ENCODE results near the gene GCNT2.
"Not testable (repeated sequence)": the region's sequence is repeated elsewhere in the genome, so short reads cannot be mapped to it uniquely, and the experiment has no call there.

GCNT2 gene

DNA sequence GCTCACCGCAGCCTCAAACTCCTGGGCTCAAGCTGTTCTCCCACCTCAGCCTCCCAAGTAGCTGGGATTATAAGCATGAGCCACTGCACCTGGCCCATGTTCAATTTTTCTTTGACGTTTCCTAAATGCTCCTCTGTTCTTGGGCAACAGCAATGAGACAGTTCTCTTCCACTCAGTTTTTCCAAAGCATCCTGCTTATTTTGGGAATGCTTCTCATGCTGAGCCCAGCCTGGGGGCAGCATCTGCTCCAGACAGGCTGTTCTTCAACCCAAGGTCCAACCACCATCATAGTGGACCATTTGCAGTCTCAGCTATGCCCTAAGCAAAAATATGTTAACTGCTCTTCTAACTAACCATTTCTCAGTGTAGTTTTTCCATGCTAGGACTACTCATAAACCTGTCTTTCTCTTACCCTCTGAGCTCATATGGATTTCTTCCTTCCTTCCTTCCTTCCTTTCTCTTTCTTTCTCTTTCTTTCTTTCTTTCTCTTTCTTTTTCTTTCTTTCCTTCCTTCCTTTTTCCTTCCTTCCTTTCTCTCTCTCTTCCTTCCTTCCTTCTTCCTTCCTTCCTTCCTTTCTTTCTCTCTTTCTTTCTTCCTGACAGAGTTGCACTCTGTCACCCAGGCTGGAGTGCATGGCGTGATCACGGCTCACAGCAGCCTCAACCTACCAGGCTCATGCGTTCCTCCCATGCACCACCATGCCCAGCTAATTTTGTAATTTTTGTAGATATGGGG, 48.4 kb downstream of the GCNT2 start:
- TF ChIP-seq POLR2A (IDR thresholded peaks at IDR 0.05; ENCODE audit: low read depth, low read length) (no peak), TAF1 (IDR thresholded peaks at IDR 0.05; ENCODE audit: borderline replicate concordance, low read depth, low read length) (no peak), POLR2AphosphoS5 (IDR thresholded peaks at IDR 0.05; ENCODE audit: low read depth, low read length) (no peak)
- FAIRE-seq (no peak), DNase-seq (ENCODE audit: insufficient read length) (no peak)

GRCh38 chr6:10575519-10575918, 54.4 kb downstream of the GCNT2 start:
- not testable (repeated sequence) for FAIRE-seq; DNase-seq (ENCODE audit: insufficient read length)

GRCh38 chr6:10576226-10576625, 55.1 kb downstream of the GCNT2 start:
- FAIRE-seq = peak; percentile 5

DNA sequence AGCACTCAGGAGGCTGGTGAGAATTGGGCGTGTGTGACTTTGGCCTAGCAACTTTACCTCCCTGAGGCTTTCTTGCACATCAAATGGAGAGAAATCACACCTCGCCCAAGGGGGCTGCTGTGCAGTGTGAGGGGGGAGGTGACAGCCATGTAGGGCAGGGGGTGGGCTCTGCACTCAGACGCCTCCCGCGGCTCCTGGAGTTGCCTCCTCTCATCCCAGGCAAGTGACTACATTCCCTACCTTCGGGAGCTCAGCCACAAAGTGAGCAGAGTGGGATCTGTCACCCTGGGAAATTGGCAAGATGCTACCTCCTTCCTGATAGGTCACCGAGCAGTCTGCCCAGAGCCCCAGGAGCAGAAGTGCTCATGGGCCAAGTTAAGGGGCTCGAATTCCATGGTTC, 56.0 kb downstream of the GCNT2 start:
- TF ChIP-seq TAF1 (IDR thresholded peaks at IDR 0.05; ENCODE audit: borderline replicate concordance, low read depth, low read length) (no peak), POLR2A (IDR thresholded peaks at IDR 0.05; ENCODE audit: low read depth, low read length) (no peak), POLR2AphosphoS5 (IDR thresholded peaks at IDR 0.05; ENCODE audit: low read depth, low read length) (no peak)
- DNase-seq (ENCODE audit: insufficient read length) (no peak), FAIRE-seq (no peak)

More at GRCh38 chr6:10576226-10576625, 55.1 kb downstream of the GCNT2 start:
- DNase-seq (ENCODE audit: insufficient read length) = no peak
- no peak for TF ChIP-seq POLR2AphosphoS5 (IDR thresholded peaks at IDR 0.05; ENCODE audit: low read depth, low read length)
- TF ChIP-seq TAF1 (IDR thresholded peaks at IDR 0.05; ENCODE audit: borderline replicate concordance, low read depth, low read length) = no peak
- no peak for TF ChIP-seq POLR2A (IDR thresholded peaks at IDR 0.05; ENCODE audit: low read depth, low read length)

DNA sequence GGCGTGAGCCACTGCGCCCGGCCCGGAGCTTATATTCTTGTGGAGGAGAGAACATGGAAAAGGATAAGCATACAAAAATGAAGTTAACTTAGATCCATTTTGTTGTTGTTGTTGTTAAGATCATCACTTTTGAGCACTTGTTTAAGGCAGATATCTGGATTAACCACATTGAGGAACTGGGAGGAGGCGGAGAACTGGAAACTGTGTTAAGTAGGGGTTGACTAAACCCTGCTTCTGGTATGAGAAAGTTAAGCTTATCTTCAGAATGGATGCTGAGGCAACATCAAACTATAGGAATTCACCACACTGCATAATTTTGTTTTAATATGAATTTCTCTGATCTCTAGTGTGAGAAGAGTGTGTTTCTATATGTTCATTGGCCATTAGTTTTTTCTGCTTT, 57.6 kb downstream of the GCNT2 start:
- TF ChIP-seq TAF1 (IDR thresholded peaks at IDR 0.05; ENCODE audit: borderline replicate concordance, low read depth, low read length) = no peak
- no peak for TF ChIP-seq POLR2AphosphoS5 (IDR thresholded peaks at IDR 0.05; ENCODE audit: low read depth, low read length)
- TF ChIP-seq POLR2A (IDR thresholded peaks at IDR 0.05; ENCODE audit: low read depth, low read length) = no peak
- FAIRE-seq = no peak
- no peak for DNase-seq (ENCODE audit: insufficient read length)

DNA sequence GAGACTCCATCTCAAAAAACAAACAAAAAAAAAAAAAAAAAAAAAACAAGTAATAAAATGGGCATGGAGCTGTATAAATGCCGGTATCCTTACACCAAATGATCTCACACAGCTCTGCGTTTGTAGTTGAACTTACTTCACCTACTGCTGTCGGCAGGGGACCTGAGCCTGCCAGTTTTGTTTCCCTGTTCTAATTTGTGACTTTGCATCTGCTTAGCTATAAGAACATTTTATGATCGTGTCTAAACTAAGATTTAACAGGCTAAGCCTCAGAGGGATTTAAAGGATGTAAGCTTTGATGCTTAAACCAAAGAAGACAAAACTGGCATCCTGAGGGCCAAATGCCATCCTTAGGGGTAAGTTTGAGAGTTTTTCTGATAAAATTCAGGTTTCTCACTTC, 58.7 kb downstream of the GCNT2 start:
- FAIRE-seq (no peak), DNase-seq (ENCODE audit: insufficient read length) (no peak)
- TF ChIP-seq TAF1 (IDR thresholded peaks at IDR 0.05; ENCODE audit: borderline replicate concordance, low read depth, low read length) (no peak), POLR2A (IDR thresholded peaks at IDR 0.05; ENCODE audit: low read depth, low read length) (no peak)

DNA sequence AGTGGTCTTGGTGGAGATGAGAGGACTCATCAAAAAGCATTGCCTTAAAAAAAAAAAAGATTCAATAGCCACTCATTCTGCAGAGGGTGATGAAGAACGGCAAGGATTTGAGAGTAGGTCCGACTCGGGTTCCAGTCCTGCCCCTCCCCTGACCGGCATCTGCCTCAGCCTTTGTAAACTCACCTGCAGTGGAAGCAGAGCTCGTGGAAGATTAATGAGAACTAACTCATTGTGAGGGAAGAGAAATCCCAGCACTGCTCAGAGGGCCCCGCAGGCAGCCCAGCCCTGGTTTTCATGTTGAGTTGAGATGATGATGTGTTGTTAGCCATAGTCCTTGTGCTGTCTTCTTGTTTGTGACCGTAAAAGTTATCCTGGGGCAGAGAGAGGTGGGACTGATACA, 59.4 kb downstream of the GCNT2 start:
- no peak for DNase-seq (ENCODE audit: insufficient read length)
- no peak for FAIRE-seq
- TF ChIP-seq POLR2AphosphoS5 (IDR thresholded peaks at IDR 0.05; ENCODE audit: low read depth, low read length) (no peak), TAF1 (IDR thresholded peaks at IDR 0.05; ENCODE audit: borderline replicate concordance, low read depth, low read length) (no peak), POLR2A (IDR thresholded peaks at IDR 0.05; ENCODE audit: low read depth, low read length) (no peak)

- not testable (repeated sequence) for FAIRE-seq; DNase-seq (ENCODE audit: insufficient read length)
These were observed 60.3 kb downstream of the GCNT2 start for GRCh38 chr6:10581402-10581801.

- DNase-seq (ENCODE audit: insufficient read length) (no peak), FAIRE-seq (no peak)
- TF ChIP-seq POLR2AphosphoS5 (IDR thresholded peaks at IDR 0.05; ENCODE audit: low read depth, low read length) = no peak
- no peak for TF ChIP-seq TAF1 (IDR thresholded peaks at IDR 0.05; ENCODE audit: borderline replicate concordance, low read depth, low read length)
- no peak for TF ChIP-seq POLR2A (IDR thresholded peaks at IDR 0.05; ENCODE audit: low read depth, low read length)
These were observed 61.8 kb downstream of the GCNT2 start for GRCh38 chr6:10582774-10583508.

DNA sequence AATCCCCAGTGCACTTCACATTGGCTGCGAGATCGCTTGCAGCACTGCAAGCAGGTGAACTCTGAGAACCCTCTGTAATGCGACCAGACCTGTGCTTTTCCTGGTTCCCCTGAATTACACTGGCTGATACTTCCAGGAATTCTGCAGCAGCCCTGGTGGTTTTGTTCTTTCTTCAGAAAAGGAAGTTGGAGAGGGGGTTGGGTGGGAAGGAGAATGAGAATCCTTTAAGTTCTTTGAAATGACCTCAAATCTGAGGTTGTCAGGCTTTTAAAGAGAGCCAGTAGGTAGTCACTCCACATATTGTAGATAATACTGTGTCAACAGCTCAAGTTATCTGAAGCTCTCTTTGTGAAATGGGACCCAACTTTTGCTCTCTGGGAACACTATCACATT, 62.4 kb downstream of the GCNT2 start:
- FAIRE-seq (no peak), DNase-seq (ENCODE audit: insufficient read length) (no peak)
- TF ChIP-seq POLR2A (IDR thresholded peaks at IDR 0.05; ENCODE audit: low read depth, low read length) = no peak
- no peak for TF ChIP-seq POLR2AphosphoS5 (IDR thresholded peaks at IDR 0.05; ENCODE audit: low read depth, low read length)
- no peak for TF ChIP-seq TAF1 (IDR thresholded peaks at IDR 0.05; ENCODE audit: borderline replicate concordance, low read depth, low read length)

- TF ChIP-seq TAF1 (IDR thresholded peaks at IDR 0.05; ENCODE audit: borderline replicate concordance, low read depth, low read length) (no peak), POLR2AphosphoS5 (IDR thresholded peaks at IDR 0.05; ENCODE audit: low read depth, low read length) (no peak), POLR2A (IDR thresholded peaks at IDR 0.05; ENCODE audit: low read depth, low read length) (no peak)
- no peak for FAIRE-seq
- DNase-seq (ENCODE audit: insufficient read length) = no peak
These were observed 63.5 kb downstream of the GCNT2 start for GRCh38 chr6:10584607-10585006.

DNA sequence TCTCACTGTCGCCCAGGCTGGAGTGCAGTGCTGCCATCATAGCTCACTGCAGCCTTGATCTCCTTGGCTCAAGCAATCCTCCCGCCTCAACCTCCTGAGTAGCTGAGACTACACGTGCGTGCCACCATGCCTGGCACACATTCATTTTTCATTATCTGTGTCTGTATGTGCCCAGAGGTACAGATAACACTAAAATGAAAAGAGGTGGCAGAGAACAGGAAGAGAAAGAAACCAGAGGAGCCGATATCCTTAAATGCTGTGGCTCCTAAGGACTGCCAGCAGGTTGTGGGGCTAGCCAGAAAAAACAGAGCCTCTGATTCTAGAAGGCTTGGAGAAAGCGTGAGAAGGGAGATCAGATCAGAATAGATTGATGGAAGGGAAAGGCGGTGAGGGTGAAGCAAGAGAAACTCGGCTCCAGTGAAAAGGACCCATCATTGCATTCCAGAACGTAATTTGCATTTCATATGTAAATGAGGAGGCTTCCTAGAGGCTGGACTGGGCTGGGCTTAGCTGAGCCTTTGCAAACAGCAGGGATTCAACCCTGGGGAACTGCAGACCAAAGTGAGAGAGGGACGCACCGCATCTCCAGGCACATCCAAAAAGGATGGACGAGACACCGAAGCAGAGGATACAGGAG, 64.2 kb downstream of the GCNT2 start:
- DNase-seq (ENCODE audit: insufficient read length) = no peak
- no peak for FAIRE-seq
- TF ChIP-seq POLR2A (IDR thresholded peaks at IDR 0.05; ENCODE audit: low read depth, low read length) = no peak
- TF ChIP-seq POLR2AphosphoS5 (IDR thresholded peaks at IDR 0.05; ENCODE audit: low read depth, low read length) = no peak
- TF ChIP-seq TAF1 (IDR thresholded peaks at IDR 0.05; ENCODE audit: borderline replicate concordance, low read depth, low read length) = no peak
